ENCODE measurements around the gene PLCG2.
"Not testable (repeated sequence)": the region's sequence is repeated elsewhere in the genome, so short reads cannot be mapped to it uniquely, and the experiment has no call there.

Gene PLCG2

GRCh38 chr16:81755915-81756614 is 23.0 kb upstream of the PLCG2 start:
- no peak for DNase-seq

- no peak for DNase-seq
These were observed 22.3 kb upstream of the PLCG2 start for GRCh38 chr16:81756615-81757356.

- no peak for DNase-seq
These were observed 20.7 kb upstream of the PLCG2 start for GRCh38 chr16:81758376-81758775.

GRCh38 chr16:81762322-81762721 is 16.8 kb upstream of the PLCG2 start:
- not testable (repeated sequence) for DNase-seq

- no peak for DNase-seq
These were observed 13.8 kb upstream of the PLCG2 start for GRCh38 chr16:81765111-81765919.

- no peak for DNase-seq
These were observed 13.1 kb upstream of the PLCG2 start for GRCh38 chr16:81765969-81766368.

GRCh38 chr16:81767987-81768592 is 11.0 kb upstream of the PLCG2 start:
- no peak for DNase-seq

- DNase-seq = no peak
These were observed 9.1 kb upstream of the PLCG2 start for GRCh38 chr16:81770008-81770407.

GRCh38 chr16:81774348-81774747 is 4.7 kb upstream of the PLCG2 start:
- DNase-seq = no peak

- no peak for DNase-seq
These were observed 3.5 kb upstream of the PLCG2 start for GRCh38 chr16:81775570-81775969.

- no peak for DNase-seq
These were observed 860 bp upstream of the PLCG2 start for GRCh38 chr16:81778231-81778630.

GRCh38 chr16:81779536-81780320 is 637 bp downstream of the PLCG2 start:
- DNase-seq = no peak

GRCh38 chr16:81780350-81780749 is 1.3 kb downstream of the PLCG2 start:
- DNase-seq = no peak

GRCh38 chr16:81782236-81782635 is 3.1 kb downstream of the PLCG2 start:
- no peak for DNase-seq

- no peak for DNase-seq
These were observed 5.1 kb downstream of the PLCG2 start for GRCh38 chr16:81784072-81784795.

- no peak for DNase-seq
These were observed 6.2 kb downstream of the PLCG2 start for GRCh38 chr16:81785138-81785924.

- no peak for DNase-seq
These were observed 7.2 kb downstream of the PLCG2 start for GRCh38 chr16:81786321-81786720.

GRCh38 chr16:81786868-81787267 is 7.8 kb downstream of the PLCG2 start:
- no peak for DNase-seq

GRCh38 chr16:81787659-81788058 is 8.6 kb downstream of the PLCG2 start:
- no peak for DNase-seq

- DNase-seq = no peak
These were observed 11.2 kb downstream of the PLCG2 start for GRCh38 chr16:81790277-81790676.

All from NCI-H2171 treated with DMSO at 0.1 percent for 48 hours (cell line).